ENCODE measurements around the gene SPTBN1. TPM values are rescaled to one million over a fixed set of nuclear protein-coding genes. Genes with fewer than 3 reads are reported as not detected.

Gene SPTBN1
- total and polyA plus RNA-seq, 9 of the 15 experiments (the other 6 are each of a cell fraction or from before 2014, with no cell fraction given), result 8.9 to 66.8 (median 31.4) TPM

DNA sequence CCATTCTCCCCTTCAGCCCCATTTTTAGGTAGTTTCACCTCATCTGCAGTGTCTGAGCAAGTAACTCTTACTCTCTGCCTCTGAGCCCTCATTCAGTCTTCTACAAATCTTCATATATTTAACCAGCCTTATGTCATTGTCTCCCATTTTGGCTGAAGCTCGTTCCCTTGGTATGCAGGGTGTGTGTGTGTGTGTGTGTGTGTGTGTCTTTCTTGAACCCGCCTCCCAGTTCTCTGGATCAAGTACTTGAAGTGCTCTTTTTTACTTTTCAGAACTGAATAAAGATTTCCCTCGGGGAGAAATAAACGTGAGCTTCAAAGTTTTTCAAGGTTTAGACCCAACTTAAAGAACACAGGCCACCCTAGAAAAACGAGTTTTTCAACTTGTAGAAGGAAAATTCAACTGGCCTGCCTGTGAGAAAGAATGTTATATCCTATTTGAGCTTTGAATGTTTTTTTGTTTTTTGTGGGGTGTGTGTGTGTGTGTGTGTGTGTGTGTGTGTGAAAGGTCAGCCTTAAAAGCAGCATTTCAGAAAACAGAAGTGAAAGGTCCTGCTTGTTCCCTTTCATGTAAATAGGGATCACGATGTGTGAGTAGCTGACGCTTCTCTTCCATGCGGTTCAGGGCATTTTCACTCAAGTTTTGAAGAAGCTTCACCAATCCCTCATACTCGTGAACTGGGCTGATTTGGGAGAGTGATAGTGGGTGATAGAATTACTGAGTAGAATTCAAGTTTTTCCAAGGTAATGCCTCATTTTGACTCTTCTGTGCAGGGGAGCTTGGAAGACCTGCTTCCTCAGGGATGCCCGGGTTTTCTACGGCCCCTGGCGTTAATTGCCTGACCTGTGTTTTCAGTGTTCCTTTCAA lies 216.7 kb downstream of the SPTBN1 start (continued):
- TF ChIP-seq, protein P1, sequence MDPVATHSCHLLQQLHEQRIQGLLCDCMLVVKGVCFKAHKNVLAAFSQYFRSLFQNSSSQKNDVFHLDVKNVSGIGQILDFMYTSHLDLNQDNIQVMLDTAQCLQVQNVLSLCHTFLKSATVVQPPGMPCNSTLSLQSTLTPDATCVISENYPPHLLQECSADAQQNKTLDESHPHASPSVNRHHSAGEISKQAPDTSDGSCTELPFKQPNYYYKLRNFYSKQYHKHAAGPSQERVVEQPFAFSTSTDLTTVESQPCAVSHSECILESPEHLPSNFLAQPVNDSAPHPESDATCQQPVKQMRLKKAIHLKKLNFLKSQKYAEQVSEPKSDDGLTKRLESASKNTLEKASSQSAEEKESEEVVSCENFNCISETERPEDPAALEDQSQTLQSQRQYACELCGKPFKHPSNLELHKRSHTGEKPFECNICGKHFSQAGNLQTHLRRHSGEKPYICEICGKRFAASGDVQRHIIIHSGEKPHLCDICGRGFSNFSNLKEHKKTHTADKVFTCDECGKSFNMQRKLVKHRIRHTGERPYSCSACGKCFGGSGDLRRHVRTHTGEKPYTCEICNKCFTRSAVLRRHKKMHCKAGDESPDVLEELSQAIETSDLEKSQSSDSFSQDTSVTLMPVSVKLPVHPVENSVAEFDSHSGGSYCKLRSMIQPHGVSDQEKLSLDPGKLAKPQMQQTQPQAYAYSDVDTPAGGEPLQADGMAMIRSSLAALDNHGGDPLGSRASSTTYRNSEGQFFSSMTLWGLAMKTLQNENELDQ (CRISPR knock-in tag; IDR thresholded peaks at IDR 0.05; ENCODE audit: borderline replicate concordance), result no peak
- TF ChIP-seq ZNF274 (IDR thresholded peaks at IDR 0.05; ENCODE audit: borderline replicate concordance, low read depth, low read length), result no peak
- TF ChIP-seq ZNF3 (CRISPR knock-in tag; IDR thresholded peaks at IDR 0.05), result no peak
- TF ChIP-seq POLR2A (conservative IDR thresholded peaks at IDR 0.05), result no peak

DNA sequence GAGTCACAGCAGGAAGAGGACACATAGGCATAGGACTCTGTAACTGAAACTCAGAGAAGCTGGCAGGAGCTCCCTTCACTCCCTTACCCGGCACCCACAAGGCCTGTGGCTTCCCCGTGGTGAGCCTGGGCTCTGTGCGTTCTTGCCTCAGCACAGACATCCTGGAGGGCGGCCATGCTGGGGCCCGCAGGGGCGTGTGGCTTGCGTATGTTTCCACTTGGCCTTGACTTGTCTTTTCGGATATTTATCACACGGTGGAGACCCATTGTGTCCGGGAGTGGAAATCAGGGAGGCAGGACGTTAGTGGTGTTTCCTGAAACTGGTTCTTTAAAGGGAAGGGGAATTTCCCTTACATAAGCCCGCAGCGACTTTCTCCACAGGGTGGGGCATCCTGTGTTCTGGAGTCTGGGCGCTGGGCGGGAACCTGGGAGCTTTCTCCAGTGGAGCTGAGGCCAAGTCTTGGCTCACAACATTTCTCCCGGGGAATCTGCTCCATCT lies 217.4 kb downstream of the SPTBN1 start:
- WGBS (ENCODE audit: insufficient coverage, low coverage, missing lambda C conversion rate), result 42% methylated on average over 14 of the region's 16 CpGs
- Histone ChIP-seq H3K79me2 (ENCODE audit: control insufficient read depth, insufficient read depth, low read length) (no peaks in the 10 kb centered on the region), H3K4me3 (no peak overlapping the region), H3K4me1 (replicated peaks in 1 of 2; ENCODE audit: control insufficient read depth in 2 of 2, insufficient read depth in 2 of 2, low read length in 2 of 2) (peaks cover 0 to 4% of the 10 kb centered on the region in 2 experiments; a peak in 1 of 5 replicates), H3K9me3 (replicated peaks; ENCODE audit: control insufficient read depth, insufficient read depth, low read depth, low read length) (no peaks in the 10 kb centered on the region), H4K20me1 (replicated peaks; ENCODE audit: control insufficient read depth, insufficient read depth, low read length) (no peaks in the 10 kb centered on the region), H3K9ac (ENCODE audit: insufficient read depth in 1 of 2, low read depth in 2 of 2, low read length in 2 of 2) (peak overlapping the region in 1 of 2 experiments; percentile 18; a peak in 1 of 4 replicates), H3K9me1 (ENCODE audit: control insufficient read depth, insufficient read depth, low read length) (no peaks in the 10 kb centered on the region), H3K4me2 (ENCODE audit: insufficient read depth, low read length) (no peak overlapping the region), H3K27ac (ENCODE audit: extremely low read depth, low read depth, low read length) (no peak overlapping the region), H2AFZ (ENCODE audit: low read depth, low read length) (peak overlapping the region; percentile 12; the same call in 1 of the 2 replicates), H3K27me3 (ENCODE audit: control insufficient read depth in 2 of 2, insufficient read depth in 2 of 2, low read length in 2 of 2) (peaks cover 17 to 44% of the 10 kb centered on the region in 2 experiments), H3K36me3 (ENCODE audit: control insufficient read depth, insufficient read depth, low read length) (peaks cover 13% of the 10 kb centered on the region; the same call in 2 of the 3 replicates)
- intact Hi-C loops (cut with micrococcal nuclease), result no loop called here
- POLR2A ChIA-PET, result interaction anchor here (0.5 to 0.6 kb wide), 4 partner anchors 11 to 102 kb away, joined by 3 to 5 read pairs (median 4); no protein-coding TSS in a partner anchor
- peak; percentile 38 for ATAC-seq
- in situ Hi-C loops (cut with MboI), result no loop called here
- 0 out of 2 replicates have a peak, but pooled peaks have one; percentile 21 for TF ChIP-seq POLR2G (IDR thresholded peaks at IDR 0.05; ENCODE audit: low read depth, low read length)
- no peak for TF ChIP-seq MCM7 (IDR thresholded peaks at IDR 0.05)
- no peak for TF ChIP-seq PHB2 (IDR thresholded peaks at IDR 0.05; ENCODE audit: low read depth)
- no peak for TF ChIP-seq HSF4 (CRISPR knock-in tag; IDR thresholded peaks at IDR 0.05; ENCODE audit: borderline replicate concordance)
- TF ChIP-seq GABPB2 (CRISPR knock-in tag; conservative IDR thresholded peaks at IDR 0.05), result no peak
- TF ChIP-seq, protein P2, sequence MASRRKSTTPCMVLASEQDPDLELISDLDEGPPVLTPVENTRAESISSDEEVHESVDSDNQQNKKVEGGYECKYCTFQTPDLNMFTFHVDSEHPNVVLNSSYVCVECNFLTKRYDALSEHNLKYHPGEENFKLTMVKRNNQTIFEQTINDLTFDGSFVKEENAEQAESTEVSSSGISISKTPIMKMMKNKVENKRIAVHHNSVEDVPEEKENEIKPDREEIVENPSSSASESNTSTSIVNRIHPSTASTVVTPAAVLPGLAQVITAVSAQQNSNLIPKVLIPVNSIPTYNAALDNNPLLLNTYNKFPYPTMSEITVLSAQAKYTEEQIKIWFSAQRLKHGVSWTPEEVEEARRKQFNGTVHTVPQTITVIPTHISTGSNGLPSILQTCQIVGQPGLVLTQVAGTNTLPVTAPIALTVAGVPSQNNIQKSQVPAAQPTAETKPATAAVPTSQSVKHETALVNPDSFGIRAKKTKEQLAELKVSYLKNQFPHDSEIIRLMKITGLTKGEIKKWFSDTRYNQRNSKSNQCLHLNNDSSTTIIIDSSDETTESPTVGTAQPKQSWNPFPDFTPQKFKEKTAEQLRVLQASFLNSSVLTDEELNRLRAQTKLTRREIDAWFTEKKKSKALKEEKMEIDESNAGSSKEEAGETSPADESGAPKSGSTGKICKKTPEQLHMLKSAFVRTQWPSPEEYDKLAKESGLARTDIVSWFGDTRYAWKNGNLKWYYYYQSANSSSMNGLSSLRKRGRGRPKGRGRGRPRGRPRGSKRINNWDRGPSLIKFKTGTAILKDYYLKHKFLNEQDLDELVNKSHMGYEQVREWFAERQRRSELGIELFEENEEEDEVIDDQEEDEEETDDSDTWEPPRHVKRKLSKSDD (conservative IDR thresholded peaks at IDR 0.05; ENCODE audit: low read length), result no peak
- CTCF ChIA-PET (ENCODE audit: low intra/inter-chr PET ratio), result no interaction called here
- DNase-seq (ENCODE audit: extremely low read depth in 1 of 4, low spot score in 3 of 4), result no peak
- no peak for FAIRE-seq
- no TSS peak for BruUV-seq (replicated peaks)

Measured in K562 (cell line).